T-helper 22 cell (primary cell): ENCODE data around the gene IRF2.
A peak's percentile ranks its signal among the peaks of the same experiment; 100 is the strongest.

Source experiments
- DNase-seq: peaks from one replicate; pipeline ENCODE4 v3.0.0-alpha.2; 2020; ENCODE audit warnings: low read depth

IRF2 gene

DNA sequence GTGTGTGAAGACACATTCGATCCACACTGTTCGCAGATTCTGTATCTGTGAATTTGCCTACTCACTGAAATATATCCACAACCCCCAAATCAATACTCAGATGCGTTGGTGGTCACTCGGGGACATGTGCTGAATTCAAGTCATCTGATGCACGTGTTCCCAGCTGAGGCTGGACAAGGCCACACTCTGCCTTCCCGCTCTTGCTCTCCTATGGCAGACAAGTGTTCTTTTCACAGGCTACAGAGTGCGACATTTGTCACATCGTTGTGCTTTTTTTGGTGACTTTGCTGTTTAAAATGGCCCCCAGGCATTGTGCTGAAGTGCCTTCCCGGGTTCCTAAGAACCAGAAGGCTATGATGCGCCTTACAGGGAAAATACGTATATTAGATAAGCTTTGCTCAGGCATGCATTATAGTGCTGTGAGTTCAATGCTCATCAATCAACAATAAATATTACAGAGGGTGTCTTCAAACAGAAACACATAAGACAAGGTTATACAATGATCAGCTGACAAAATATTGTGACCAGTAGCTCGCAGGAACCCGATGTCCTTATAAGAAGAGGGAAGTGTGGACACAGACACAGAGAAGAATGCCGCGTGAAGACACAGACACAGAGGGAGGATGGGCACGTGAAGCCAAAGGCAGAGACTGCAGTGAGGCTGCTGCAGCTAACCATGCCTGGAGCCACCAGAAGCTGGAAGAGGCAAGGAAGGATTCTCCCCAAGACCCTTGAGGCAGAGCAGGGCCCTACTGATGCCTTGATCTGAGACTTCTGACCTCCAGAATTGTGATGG, 42.0 kb downstream of the IRF2 start:
- DNase-seq: no peak

DNA sequence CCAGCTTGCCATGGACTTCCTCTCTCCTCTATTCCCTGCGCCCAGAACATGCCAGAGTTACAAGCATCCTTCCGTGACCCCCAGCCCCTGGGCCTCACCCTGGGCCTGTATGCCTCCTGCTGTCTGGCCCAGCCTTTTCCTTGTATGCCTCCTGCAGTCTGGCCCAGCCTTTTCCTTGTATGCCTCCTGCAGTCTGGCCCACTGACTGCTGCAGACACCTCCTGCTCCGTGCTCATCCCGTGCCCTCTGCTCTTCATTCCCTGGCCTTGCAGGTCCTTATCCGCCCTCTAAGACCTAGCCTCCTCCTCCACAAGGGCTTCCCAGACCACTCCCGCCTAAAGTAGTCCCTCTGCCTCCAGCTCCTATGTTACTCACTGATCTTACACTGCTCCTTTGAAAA, 44.2 kb downstream of the IRF2 start:
- no peak for DNase-seq

DNA sequence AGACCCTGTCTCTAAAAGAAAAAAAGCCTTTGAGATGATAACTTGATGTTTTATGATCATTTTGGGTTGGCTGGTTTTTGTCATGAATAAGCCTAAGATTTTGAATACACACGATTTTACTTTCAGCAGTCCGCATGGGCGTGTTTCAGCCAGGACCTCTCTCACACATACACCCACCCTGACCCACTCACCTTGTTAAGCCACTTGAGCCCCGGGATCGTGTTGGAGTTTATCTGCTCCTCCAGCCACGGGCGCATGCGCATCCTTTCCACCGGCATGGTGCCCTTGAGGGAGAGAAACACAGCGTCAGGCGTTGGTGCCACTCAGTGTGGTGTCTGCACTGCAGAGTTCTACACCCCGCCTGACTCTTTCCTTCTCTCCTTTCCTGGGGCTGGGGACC, 45.6 kb downstream of the IRF2 start:
- no peak for DNase-seq

DNA sequence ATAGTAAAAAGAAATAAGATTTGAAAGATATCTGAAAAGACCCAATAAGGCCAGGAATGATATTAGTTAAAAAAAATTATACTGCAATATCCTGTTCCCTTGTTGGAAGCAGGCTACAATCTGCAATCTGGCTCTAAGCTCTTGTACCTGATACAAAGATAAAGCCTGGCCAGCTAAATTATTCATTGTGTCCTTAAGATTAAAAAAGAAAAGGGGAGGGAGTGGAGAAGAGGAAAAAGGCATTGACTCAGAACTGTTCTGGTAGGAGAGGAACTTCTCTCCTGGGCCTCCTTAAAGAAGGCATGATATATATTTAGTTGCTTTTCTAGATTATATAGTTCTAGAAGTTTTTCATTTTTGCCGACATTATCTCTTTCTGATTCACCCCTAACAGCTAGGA, 46.7 kb downstream of the IRF2 start:
- no peak for DNase-seq

DNA sequence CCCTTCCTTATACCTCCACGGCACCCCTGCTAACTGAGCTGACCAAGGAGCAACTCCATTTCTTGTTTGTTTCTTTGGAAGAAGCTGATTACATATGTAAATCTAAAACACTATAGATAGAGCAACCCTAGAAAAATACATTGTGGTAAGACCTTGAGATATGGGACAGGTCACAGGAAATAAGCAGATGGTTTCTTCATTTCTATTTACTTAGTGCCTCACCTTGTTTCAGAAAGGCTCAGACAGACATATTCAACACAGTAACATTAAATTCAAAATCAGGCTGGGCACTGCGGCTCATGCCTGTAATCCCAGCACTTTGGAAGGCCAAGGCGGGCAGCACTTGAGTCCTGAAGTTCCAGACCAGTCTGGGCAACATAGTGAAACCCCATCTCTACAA, 47.3 kb downstream of the IRF2 start:
- DNase-seq: no peak

DNA sequence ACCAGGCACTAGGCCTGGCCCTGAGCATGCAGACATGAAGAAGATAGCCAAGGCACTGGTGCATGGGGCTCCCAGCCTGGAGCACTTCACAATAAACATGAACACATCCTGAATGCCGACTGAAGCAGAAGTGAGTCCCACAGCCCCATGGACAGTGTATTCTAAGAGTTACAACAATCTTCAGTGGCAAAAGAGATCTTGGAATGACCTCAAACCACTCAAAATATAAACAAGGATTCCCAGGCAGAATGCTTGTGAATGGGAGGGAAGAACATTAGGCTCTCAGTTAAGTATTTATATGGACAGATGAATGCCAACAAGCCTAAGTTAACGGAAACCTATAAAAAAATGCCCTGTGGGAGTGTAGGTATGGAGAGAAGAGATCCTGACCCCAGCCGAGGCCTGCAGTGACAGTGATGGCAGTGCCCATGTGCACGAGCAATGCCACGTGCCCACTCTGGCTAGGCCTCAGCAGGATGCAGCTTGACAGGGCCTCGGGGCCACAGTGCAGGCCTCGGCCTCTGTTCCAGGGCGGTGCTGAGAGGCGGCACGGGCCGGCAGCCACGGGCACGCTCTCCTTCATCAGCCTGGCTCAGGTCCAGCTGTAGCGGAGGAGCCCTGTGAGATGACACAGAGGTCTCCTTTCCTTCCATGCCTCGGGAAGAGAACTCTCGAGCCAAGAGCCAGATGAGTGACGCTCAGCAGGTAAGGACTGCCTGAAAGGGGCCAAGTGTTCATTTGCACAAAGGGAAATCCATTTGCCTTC, 49.2 kb downstream of the IRF2 start:
- DNase-seq: no peak

DNA sequence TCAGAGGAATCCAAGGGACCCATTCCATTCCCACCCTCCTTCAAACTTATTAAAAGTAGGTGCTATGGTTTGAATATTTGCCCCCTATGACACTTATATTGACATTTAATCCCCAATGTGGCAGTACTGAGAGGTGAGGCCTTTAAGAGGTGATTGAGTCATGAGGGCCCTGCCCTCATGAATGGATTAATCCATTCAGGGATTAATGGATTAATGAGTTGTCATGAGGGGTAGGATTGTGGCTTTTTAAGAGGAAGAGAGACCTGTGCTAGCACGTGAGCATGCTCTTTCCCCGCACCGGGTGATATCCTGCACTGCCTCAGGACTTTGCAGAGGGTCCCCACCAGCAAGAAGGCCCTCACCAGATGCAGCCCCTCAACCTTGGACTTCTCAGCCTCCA, 50.1 kb downstream of the IRF2 start:
- no peak for DNase-seq

DNA sequence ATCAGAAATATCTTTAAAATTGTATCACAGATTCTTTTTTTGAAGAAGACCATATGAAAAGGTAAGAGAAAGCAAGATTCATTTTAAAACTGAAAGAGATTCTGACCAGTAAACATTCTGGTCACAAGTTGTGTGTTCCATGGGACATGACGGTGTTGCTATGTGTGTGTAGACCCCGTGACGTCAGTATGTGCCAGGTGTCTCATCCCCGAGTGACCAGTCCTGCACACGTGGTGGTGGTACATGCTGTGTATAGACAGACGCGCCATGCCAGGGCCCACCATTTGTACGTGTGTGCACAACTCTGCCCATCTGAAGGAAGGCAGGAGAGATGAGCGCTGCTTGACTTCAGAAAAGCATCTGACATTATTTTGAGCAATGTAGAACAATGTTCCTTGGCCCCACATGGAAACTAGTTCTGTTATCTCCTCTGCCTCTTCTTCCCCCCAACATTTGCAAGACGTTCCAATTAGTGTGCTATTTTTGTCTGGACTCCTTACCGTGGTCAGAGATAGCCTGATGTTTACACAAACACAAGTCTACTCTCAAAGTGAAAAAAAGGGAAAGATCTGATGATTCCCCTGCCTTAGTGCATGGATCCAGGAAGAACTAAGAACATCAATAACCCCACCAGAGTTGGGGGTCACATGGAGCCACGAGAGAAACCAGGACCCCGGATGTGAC, 51.2 kb downstream of the IRF2 start:
- DNase-seq: no peak

DNA sequence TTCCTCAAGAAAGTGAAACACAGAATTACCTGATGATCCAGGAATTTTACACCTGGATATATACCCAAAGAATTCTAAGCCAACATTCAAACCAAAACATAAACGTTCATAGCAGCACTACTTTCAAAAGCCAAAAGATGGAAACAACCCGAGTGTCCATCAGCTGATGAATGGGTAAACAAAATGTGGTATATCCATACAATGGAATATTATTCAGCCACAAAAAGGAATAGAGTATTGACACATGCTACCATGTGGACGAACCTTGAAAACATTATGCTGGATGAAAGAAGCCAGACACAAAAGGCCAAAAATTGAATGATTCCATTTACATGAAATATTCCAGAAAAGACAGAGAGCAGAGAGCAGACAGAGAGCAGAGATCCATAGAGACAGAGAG, 52.0 kb downstream of the IRF2 start:
- DNase-seq: no peak

DNA sequence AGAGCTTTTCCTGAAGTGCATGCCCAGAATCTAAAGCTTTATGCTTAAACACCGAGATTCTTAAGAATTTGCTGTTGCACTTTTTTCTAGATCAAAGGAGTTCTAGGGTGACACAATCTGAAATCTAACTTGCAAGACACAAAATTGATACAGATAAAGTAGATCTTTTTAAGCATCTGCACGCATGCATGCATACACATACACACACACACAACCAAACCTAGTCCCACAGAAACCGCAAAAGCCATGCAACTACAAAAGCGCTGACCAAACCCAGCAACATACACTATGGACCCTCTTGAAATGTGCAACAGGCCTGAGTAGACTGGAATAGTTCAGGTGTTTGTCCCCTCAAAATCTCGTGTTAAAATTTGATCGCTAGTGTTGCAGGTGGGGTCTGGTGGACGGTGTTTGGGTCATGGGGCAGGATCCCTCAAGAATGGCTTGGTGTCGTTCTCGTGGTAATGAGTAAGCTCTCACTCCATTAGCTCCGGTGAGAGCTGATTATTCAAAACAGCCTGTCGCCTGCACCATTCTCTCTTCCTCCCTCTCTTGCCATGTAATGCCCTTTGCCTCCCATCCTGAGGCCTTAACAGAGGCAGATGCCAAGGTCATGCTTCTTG, 52.7 kb downstream of the IRF2 start:
- no peak for DNase-seq

DNA sequence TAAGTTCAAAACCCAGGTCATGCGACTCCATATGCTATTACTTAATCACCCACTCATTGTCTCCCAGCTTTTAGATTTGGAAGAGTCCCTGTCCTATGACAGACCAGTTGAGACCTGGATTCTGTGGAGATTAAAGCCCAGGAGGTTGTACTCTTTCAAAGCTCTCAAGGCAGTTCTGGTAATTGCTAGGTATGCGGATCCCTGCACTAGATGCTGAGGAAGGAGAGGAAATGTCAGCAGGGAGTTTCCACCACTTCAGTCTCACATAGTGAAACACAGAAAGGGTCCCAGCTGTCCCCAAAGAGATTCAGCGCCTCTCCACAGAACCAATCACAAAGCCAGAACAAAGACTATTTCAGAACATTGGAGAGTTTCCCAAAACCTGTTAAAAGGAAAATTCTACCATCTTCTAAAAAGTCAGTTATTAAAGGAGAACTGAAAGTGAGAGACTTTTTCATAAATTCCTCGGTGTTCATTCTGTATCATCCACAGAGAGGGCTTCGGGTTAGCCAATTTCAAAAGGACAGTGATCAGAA, 53.4 kb downstream of the IRF2 start:
- DNase-seq: no peak

DNA sequence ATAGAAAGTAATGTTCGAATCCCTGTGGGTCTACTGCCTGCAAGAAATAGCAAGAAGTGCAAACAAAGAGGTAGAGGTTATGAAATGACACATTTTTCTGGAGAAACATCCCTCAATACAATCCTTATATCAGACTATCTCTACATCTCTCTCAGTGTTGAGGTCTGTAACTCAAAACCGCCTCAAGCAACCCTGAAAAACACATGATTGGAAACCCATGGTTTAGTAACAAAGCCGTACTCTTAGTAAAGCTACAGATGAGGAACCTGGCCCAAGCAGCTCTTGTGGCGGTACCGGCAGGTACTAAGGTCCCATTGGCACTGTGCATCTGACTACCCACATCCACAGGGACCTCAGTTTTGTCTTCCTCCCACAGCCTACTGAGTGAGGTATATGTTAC, 53.9 kb downstream of the IRF2 start:
- DNase-seq: no peak

DNA sequence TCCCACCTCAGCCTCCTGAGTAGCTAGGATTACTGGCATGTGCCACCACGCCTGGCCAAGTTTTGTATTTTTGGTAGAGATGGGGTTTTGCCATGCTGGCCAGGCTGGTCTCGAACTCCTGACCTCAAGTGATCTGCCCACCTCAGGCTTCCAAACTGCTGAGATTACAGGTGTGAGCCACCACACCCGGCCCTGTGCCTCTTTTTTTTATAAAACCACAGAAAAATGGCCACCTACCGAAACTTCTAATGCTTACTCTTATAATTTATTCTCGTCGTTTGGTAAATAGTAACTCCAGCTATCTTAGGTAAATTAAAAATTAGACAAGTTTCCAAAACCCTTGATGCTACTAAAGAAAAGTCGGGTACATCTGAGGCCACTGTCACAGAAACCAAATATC, 54.4 kb downstream of the IRF2 start:
- DNase-seq: no peak

DNA sequence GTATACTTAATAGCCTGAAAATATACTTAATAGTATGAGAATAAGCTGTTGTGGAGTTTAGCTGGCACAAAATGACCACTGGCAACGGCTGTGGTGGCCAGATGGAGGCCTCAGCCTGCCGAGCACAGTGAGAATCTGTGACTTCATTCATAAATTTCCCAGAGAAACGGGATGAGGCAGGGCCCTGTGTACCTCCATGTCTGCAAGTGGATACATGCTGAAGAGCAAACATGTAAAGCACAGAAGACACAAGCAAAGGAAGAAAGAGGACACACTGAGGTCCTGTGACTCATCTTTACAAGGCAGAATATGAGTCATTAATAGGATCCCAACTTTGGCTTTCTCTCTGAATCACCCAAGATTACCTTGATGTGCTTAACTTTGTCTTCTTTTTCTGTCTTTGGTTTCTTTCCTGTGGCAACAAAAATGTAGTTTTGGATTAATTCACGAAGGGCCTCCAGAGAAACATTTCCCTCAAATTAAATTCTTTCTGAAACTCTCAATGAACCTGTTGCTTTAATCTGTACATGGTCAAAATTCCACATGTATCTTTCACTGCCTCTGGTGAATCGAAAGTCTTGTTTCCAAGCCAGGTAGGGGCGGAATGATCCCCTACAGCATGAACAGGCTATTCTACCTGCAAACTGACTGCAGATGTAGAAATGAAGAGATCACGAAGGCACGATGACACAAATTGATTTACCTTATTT, 56.4 kb downstream of the IRF2 start:
- DNase-seq: peak; percentile 19

DNA sequence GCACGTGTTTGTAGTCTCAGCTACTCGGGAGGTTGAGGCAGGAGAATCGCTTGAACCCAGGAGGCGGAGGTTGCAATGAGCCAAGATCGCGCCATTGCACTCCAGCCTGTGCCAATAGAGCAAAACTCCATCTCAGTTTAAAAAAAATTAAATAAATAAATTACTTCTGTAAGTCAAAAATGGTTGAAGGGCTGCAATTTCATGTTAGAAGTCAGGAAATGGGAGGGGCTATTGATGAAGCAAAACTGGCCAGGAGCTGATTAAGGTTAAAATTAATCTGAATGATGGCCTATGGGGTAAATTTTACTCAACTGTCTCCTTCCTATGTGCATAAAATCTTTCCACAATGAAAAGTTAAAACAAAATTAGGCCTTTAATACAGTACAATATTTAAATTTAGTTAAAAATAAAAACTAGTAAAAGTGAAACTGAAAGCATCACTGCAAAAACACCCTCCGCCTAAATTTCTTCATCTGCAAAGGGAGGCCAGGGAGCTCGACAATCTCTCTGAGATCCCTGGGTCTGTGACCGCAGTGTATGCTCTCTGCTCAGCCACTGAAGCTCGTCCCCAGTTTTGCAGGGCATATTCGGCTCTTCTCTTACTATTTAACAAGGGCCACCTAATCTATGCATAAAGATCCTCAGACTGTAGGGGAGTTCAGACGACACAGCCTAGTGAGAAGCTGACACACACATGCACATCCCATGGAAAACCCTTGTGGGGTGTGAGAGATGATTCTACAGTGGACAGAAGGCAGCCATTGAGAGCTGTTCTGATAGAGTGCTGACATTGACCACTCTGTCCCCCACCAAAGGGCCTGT, 57.2 kb downstream of the IRF2 start:
- DNase-seq: no peak

DNA sequence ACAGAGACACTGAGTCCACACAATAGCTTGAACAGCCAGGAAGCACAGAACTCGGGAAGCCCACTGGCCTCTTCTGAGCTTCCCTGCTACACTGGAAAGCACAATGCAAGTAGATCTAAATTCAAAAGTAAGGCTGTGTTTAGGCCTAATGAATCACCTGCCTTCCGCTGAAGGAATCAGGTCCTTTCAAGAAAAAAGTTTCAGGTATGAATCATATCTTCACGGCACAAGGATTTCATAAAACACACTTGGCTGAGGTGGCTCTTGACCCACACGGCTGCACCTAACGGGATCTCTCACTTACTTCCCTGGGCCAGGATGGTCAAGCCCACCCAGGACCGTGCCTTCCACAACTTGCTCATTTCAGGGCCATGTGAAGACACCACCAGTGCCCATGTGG, 59.3 kb downstream of the IRF2 start:
- DNase-seq: no peak

DNA sequence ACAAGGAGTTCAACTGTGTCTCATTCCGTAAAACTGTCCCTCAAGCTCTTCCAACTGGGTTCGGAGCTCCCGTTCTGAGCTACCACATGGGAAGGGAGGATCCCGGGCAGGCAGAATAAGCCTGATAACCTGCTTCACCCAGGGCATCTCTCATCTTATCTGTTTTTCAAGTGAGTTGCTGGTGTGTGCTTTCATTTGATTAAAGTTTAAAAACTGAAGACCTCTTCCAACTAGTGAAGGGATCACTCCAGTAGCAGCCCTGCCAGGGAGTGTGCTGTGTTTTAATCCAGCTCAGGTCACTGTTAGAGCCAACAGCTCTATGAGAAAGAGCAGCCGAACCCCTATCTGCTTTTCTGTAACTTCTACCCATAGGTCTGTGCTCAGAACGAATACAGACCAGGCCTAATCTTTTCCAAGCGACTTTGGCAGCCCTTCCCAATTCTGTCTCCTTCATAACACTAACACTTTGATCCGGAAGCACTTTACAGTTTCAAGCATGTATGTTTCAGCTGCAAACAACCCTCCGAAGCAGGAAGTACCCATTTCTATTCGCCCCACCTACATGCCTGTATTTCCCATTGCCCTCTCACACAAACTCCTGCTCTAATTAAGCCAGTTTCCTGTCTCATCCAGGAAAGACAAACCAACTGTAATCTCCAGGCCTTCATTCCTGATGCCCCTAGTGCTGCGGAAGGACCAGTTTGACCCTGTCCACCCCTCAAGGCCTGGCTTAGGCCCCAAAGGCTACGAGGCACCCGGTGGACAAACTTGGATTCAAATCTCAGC, 60.9 kb downstream of the IRF2 start:
- DNase-seq: no peak

DNA sequence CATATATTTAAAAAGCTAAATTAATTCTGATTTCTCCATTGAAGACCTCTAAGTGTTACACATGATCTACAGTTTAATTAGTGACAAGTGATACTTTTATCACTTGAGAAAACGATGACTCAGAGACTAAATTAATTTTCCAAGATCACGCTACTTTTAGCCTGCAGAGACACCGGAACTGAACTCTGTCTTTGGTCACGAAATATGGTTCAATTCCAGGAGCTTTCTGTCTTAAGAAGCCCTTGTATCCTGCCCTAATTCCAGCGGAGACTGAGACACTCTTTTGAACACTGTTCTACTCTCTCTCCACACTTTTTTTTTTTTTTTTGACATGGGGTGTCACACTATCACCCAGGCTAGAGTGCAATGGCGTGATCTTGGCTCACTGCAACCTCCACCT, 63.6 kb downstream of the IRF2 start:
- DNase-seq: no peak

DNA sequence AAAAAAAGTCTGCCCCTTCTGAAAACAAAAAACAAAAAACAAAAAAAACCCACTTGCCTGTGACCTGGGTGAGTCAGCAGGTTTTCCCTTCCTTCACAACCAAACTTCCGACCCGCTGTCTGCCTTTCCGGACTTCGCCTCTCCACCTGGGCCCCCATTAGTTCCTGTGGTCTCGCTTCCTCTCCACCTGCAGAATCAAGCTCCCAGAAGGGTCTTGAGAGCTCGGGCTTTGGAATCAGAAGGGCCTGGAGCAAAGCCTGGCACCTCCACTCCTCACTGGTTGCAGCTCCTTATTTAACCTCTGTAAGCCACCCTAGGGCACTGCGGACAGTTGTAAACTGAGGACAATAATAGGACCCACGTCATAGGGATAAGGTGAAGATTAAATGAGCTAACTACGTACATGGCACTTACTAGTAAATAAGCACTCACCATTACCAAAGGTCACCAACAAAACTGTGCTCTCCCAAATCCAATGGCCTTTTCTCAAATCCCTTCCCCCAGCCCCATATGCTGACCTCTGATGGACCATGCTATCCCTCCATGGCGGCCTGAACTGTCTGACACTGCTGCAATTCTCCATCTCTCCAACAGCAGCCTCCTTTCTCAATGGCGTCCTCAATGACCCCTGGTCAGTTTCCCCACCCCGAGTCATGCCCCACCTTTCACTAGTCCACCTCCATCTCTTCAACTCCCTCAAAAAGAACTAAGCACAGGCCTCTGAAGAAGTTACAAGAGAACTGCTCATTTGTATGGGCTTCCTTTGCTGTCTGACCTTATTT, 64.2 kb downstream of the IRF2 start:
- peak; percentile 38 for DNase-seq
